AG04449 (cell line): ENCODE results near the gene PPP2R5D.

Experiments used
- CTCF ChIA-PET: fragments of 350-600 bp; formaldehyde crosslinking; extraction: SDS; loops from one replicate; lab custom pipeline; 2021; ENCODE audit warnings: antibody characterized with exemption; lab: Yijun Ruan, JAX
- POLR2A ChIA-PET: fragments of 400-600, 350-600 bp; formaldehyde crosslinking; extraction: SDS; loops from one replicate; lab custom pipeline; 2020; ENCODE audit warnings: antibody characterized with exemption, inconsistent platforms; lab: Yijun Ruan, JAX
- DNase-seq: peaks from one replicate; pipeline ENCODE4 v3.0.0-alpha.2; 2010; ENCODE audit warnings: low read depth, low spot score
- H3K4me3 ChIP-seq: 2 replicates; pipeline ENCODE4 v1.5.1; 2011; ENCODE audit warnings: low read depth, mild to moderate bottlenecking, control low read depth, low read length
- TF ChIP-seq, protein P1 (sequence below): IDR thresholded peaks from one replicate; pipeline ENCODE4 v1.5.1; 2011; ENCODE audit warnings: mild to moderate bottlenecking, moderate library complexity, low read length, control low read depth, inconsistent platforms; ENCODE audit not compliant: insufficient read depth; ENCODE audit errors: missing control alignments

The PPP2R5D gene

DNA sequence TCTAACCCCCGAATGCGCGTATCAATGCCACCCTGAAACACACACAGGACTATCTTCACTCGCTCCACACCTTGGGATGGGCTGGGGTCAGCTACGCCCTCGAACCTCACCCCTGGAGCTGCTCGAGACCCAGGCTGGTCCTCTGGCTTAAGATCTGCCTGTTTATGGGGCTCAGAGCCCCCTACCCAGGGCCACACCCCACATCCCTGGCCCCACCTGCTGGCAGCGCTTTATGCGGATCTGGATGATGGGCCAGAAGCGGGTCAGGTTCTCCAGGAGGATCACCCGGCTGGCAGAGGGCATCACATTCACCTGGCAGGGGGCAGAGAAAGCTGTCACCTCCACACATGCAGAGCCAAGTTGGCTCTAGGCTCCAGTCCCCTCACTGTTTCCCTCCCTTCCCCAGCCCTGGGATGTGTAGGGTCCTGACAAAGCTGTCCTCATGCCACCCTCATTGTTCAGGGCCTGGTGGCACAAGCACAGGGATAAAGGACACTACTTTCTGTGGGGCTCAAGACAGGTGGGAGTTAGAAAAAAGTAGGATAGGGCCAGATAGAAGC, 61.1 kb downstream of the PPP2R5D start:
- ChIA-PET POLR2A (interaction anchor here (0.6 to 1.4 kb wide), 2 partner anchors 8 to 20 kb away, joined by 3 to 5 read pairs; partner anchors contain the start of gene CUL7), CTCF (interaction anchor here (1.3 to 1.6 kb wide), 2 partner anchors 98 to 144 kb away, joined by 4 to 5 read pairs; no protein-coding TSS in a partner anchor)
- no peak for DNase-seq
- TF ChIP-seq, protein P1, sequence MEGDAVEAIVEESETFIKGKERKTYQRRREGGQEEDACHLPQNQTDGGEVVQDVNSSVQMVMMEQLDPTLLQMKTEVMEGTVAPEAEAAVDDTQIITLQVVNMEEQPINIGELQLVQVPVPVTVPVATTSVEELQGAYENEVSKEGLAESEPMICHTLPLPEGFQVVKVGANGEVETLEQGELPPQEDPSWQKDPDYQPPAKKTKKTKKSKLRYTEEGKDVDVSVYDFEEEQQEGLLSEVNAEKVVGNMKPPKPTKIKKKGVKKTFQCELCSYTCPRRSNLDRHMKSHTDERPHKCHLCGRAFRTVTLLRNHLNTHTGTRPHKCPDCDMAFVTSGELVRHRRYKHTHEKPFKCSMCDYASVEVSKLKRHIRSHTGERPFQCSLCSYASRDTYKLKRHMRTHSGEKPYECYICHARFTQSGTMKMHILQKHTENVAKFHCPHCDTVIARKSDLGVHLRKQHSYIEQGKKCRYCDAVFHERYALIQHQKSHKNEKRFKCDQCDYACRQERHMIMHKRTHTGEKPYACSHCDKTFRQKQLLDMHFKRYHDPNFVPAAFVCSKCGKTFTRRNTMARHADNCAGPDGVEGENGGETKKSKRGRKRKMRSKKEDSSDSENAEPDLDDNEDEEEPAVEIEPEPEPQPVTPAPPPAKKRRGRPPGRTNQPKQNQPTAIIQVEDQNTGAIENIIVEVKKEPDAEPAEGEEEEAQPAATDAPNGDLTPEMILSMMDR, result no peak
- no peak overlapping the region for H3K4me3 ChIP-seq

DNA sequence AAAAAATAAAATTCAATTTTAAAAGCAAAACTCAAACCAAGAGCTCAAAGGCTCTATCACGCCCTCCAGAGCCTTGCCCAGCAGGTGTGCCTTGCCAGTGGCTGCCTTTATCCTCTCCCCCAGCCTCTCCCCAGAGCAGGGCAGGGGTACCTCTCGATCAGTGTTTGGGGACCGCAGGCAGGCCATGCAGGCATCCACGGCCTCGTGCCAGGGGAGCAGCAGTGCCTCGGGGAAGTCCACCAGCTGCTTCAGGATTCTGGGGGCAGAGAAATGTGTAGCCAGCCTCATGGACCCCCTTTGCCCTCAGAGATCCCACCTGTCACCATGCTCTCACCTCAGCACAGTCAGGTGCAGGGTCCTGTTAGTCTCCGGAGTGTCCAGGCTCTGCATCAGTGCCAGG, 63.6 kb downstream of the PPP2R5D start:
- TF ChIP-seq, protein P1, result no peak
- no peak overlapping the region for H3K4me3 ChIP-seq
- ChIA-PET POLR2A (interaction anchor here (0.7 to 1.9 kb wide), 3 partner anchors 13 to 33 kb away, joined by 3 to 4 read pairs (median 3); partner anchors contain the start of gene KLHDC3), CTCF (interaction anchor here (1.0 to 1.7 kb wide), 3 partner anchors 95 to 146 kb away, joined by 3 to 8 read pairs (median 5); no protein-coding TSS in a partner anchor)
- no peak for DNase-seq

DNA sequence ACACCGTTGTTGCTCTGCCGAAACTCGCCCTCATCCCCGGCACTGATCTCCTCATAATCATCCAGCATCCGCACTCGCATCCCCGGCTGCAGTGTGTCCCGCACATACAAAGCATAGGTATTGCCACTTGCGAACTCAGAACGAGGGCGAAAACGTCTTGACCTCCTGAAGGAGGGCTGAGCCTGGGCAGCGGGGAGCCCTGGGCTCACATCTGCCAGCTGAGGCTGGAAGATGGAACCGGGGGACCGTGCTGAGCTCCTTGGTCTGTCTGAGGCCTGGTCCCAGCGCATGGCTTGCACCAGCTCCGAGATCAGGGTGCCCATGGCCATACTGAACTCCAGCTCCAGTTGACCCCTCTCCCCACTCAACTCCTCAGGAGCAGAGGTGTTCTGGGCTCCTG, 66.6 kb downstream of the PPP2R5D start:
- no peak for DNase-seq
- ChIA-PET POLR2A (interaction anchor here (0.7 kb wide), 1 partner anchor 13 kb away, joined by 3 read pairs; no protein-coding TSS in a partner anchor), CTCF (interaction anchor here (6.9 kb wide), 1 partner anchor 92 kb away, joined by 51 read pairs; no protein-coding TSS in a partner anchor)
- H3K4me3 ChIP-seq, result no peak overlapping the region
- TF ChIP-seq, protein P1, result no peak

DNA sequence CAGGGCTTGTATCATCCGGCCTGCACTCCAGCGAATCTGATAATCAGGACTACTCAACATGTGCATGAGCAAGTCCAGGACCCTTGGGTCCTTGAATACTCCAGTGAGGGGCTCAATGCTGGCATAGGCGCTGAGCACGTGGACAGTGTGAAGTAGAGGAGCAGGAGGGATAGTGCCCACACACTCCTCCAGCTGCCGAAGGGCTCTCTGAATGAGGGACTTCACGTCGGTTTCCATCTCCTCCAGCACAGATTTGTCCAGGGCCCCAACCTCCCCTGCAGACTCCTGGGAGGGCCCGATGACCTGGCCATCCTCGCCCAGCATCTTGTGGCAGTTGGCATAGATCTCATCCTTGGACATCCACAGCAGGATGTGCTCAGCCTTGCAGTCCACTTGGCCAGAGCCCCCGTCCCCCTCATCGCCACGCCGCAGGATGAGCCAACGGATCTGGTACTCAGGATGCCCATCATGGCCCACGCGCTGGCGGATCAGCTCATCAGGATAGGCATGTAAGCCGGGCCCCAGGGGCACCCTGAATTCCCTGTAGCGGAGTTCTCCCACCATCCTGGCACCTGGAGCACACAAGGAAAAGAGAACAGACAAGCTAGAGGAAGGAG, 68.0 kb downstream of the PPP2R5D start:
- ChIA-PET CTCF (interaction anchor here (6.9 kb wide), 1 partner anchor 91 kb away, joined by 51 read pairs; no protein-coding TSS in a partner anchor), POLR2A (interaction anchor here (0.5 kb wide), 1 partner anchor 31 kb away, joined by 3 read pairs; the partner anchor contains the start of gene RRP36)
- H3K4me3 ChIP-seq, result peak overlapping the region; percentile 88
- no peak for DNase-seq
- TF ChIP-seq, protein P1, result no peak

DNA sequence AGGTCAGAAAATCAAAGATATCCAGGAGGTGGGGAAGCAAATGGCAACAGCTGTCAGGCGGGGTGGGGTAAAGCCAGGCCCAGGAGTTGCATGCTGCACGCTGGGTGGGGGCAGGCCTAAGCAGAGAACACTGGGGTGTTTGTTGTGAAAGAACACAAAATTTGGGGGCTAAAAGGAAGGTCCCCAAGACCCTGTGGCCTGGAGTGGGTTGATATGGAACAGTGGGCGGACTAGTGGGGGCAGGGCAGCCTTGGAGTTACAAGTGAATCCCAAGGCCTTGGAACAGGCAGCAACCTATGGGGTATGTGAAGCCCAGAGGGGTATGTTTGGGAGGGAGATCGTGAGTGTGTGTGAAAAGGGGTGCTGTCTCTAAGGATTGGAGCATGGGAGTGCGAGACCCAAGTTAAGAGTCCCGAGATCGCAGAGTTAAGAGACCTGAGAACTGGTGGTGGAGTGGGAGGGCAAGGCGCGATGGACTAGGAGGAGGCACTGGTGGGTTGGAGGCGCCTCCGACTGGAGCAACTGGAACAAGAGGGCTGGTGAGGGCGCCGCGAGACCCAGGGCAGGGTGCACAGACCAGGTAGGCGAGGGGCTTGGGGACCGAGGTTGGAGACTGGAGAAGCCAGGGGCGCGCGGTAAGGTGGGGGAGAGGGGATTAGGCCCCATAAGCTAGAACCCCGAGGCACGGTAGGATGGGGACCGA, 68.6 kb downstream of the PPP2R5D start:
- ChIA-PET CTCF (interaction anchor here (0.6 to 6.9 kb wide), 4 partner anchors 34 to 90 kb away, joined by 3 to 51 read pairs (median 4); no protein-coding TSS in a partner anchor), POLR2A (interaction anchor here (0.5 to 1.8 kb wide), 9 partner anchors 22 to 124 kb away, joined by 3 to 7 read pairs (median 4); partner anchors contain the start of genes CNPY3, KLHDC3, MEA1 and PPP2R5D)
- TF ChIP-seq, protein P1, result no peak
- no peak for DNase-seq
- H3K4me3 ChIP-seq, result peak overlapping the region; percentile 88
